Left lung (tissue), 10 donors: ENCODE data around the gene LBX1. TPM values are rescaled to one million over a fixed set of nuclear protein-coding genes. Genes with fewer than 3 reads are reported as not detected.

Experiments
- ATAC-seq: fragments of 200-7000 bp; cut with Tn5 transposase; one replicate; pipeline ENCODE4 v1.9.1; 2020; ENCODE audit warnings: moderate library complexity
- DNase-seq, 4 donors: peaks; one replicate each; pipeline ENCODE4 v3.0.0-alpha.2; 2013 to 2020
- H3K27ac ChIP-seq, 2 donors: fragments of 200-600 bp; sonication (generic) in 1 of 2; one replicate each; pipeline versions ENCODE4 v1.5.0 to v1.8.0; 2020 to 2021
- H3K27me3 ChIP-seq, 2 donors: fragments of 200-600 bp; sonication (generic) in 1 of 2; one replicate each; pipeline versions ENCODE4 v1.5.0 to v1.8.0; 2020 to 2021
- H3K36me3 ChIP-seq, 2 donors: fragments of 200-600 bp; sonication (generic) in 1 of 2; one replicate each; pipeline versions ENCODE4 v1.5.0 to v1.8.0; 2020 to 2021
- H3K4me1 ChIP-seq, 2 donors: fragments of 200-600 bp; one replicate each; pipeline ENCODE4 v1.8.0; 2021
- H3K4me3 ChIP-seq, 2 donors: fragments of 200-600 bp; sonication (generic) in 1 of 2; one replicate each; pipeline versions ENCODE4 v1.5.0 to v1.8.0; 2020 to 2021; ENCODE audit warnings: mild to moderate bottlenecking in 1 of 2
- H3K9me3 ChIP-seq, 2 donors: fragments of 200-600 bp; sonication (generic) in 1 of 2; one replicate each; pipeline versions ENCODE4 v1.5.0 to v1.8.0; 2020 to 2021
- intact Hi-C, 2 donors: fragments of 100-400 bp; cut with DNase I; formaldehyde crosslinking; loops; one replicate each; pipeline versions ENCODE4 v1.11.2 to v1.14.2; 2022
- polyA plus RNA-seq, 6 donors: library from polyadenylated mRNA; unstranded; fragments of 120-200 nt; gene quantifications; one replicate each; pipeline ENCODE4 v1.2.1, GENCODE V29; 2013; ENCODE audit not compliant: insufficient read length in 6 of 6
- total RNA-seq, 2 donors: library from RNA; stranded (reverse); fragmentation: NEBNext Ultra II Directional; extraction: Animal tissue kit (Norgen Biotek cat#: 25700); gene quantifications; one replicate each; pipeline ENCODE4 v1.2.1, GENCODE V29; 2021
- TF ChIP-seq, protein P1 (sequence below), 2 donors: fragments of 200-600 bp; sonication (generic) in 1 of 2; IDR thresholded peaks; one replicate each; pipeline versions ENCODE4 v1.5.0 to v1.8.0; 2021; ENCODE audit warnings: antibody characterized with exemption in 2 of 2
- donor health status: DM: no; HTN: yes; CAD: no.
- donor health status: DM: no; HTN: no; CAD: no.

Gene LBX1
- total and polyA plus RNA-seq, 8 donors, result 0.18 to 0.75 (median 0.40) TPM

DNA sequence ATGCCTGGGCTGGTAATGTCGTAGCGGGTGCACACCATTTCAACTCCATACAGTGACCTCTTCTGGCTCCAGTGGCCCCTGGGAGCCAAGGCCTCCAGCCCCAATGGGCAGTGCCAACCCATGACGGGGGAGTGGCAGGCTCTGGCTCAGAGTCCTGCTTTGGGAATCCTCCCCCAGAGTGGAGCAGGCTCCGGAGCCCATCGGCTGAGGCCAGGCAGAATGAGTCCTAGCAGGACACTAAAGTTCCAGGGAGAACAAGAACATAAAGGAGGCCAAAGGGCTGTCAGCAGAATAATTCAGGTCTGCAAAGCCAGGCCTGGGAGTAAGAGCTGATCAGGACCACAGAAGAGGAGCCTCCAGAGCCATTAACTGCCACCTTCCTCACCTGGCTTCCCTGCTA is 33.3 kb downstream of the LBX1 start:
- H3K9me3 ChIP-seq, result no peaks in the 10 kb centered on the region
- ATAC-seq, result no peak
- H3K27me3 ChIP-seq, result peaks cover 0 to 59% of the 10 kb centered on the region in 2 donors
- H3K36me3 ChIP-seq, result no peaks in the 10 kb centered on the region
- intact Hi-C loops, result no loop called here
- TF ChIP-seq, protein P1, sequence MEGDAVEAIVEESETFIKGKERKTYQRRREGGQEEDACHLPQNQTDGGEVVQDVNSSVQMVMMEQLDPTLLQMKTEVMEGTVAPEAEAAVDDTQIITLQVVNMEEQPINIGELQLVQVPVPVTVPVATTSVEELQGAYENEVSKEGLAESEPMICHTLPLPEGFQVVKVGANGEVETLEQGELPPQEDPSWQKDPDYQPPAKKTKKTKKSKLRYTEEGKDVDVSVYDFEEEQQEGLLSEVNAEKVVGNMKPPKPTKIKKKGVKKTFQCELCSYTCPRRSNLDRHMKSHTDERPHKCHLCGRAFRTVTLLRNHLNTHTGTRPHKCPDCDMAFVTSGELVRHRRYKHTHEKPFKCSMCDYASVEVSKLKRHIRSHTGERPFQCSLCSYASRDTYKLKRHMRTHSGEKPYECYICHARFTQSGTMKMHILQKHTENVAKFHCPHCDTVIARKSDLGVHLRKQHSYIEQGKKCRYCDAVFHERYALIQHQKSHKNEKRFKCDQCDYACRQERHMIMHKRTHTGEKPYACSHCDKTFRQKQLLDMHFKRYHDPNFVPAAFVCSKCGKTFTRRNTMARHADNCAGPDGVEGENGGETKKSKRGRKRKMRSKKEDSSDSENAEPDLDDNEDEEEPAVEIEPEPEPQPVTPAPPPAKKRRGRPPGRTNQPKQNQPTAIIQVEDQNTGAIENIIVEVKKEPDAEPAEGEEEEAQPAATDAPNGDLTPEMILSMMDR (IDR thresholded peaks at IDR 0.05), result no peak
- H3K4me3 ChIP-seq, result no peak overlapping the region
- no peaks in the 10 kb centered on the region for H3K4me1 ChIP-seq
- DNase-seq, result no peak
- H3K27ac ChIP-seq, result no peak overlapping the region

DNA sequence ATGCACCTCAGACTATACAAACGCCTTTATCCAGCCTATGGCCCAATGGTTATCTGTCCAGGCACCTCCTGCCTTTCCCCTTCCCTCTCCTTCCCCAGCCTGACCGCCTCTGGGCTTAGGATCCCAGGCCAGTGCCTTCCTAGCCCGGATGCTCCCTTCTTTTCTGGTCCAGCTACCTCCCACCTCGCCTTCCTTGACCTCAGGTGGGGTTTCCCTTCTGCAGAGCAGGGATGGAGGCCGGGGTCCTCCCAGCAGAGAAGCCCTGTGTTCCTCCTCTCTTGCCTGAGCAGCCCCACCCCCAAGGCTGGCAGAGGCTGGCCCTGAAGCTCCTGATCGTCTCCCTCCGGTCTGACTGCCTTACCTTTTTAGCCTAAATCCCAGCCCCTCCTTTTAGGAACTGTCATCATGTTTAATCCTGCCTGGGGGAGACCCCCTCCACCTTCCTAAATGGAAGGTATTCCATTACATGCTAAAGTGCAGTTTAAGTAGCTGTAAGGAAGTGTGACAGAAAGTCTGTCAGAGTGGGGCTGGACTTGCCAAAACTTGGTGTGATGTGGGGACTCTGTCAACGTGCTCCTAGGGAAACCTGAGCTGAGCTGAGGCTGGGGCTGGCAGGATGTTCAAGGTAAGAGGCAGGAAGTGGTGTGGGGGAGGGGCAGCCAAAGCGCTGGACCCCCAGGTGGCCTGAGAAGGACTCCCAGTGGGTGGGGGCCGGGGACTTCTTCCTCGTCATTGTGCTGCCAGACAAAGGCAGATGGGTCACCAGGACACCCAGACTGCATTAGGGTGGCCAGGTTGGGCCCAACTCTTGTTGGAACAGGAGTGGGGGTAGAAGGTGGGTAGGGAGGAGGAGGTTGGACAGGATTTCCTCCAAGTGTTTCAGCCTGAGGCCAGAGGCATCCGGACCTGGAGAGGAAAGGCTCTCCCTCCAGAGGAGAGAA is 39.5 kb downstream of the LBX1 start:
- Histone ChIP-seq H3K27me3 (peaks cover 0 to 52% of the 10 kb centered on the region in 2 donors), H3K36me3 (no peaks in the 10 kb centered on the region), H3K27ac (no peak overlapping the region), H3K4me1 (no peaks in the 10 kb centered on the region), H3K9me3 (no peaks in the 10 kb centered on the region), H3K4me3 (no peak overlapping the region)
- TF ChIP-seq, protein P1 (IDR thresholded peaks at IDR 0.05), result no peak
- intact Hi-C loops, result no loop called here
- DNase-seq (no peak), ATAC-seq (no peak)

DNA sequence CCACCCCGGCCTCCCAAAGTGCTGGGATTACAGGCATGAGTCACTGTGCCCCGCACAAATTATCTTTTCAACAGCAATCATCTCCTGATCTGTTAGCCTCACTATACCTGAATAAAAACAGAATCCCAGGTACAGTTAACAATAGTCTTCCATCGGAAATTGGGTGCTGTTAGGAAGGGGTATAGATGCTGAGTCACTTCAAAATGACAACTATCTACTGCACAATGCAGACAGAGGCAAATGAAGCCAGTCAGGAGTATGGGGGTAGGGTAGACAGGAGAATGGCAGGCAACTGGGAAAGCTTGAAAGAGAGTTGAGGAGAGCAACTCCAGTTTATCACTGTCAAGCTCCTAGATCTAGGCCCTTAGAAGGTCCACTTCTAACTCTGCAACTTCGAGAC is 40.3 kb downstream of the LBX1 start:
- Histone ChIP-seq H3K27ac (no peak overlapping the region), H3K9me3 (no peaks in the 10 kb centered on the region), H3K36me3 (no peaks in the 10 kb centered on the region), H3K4me3 (no peak overlapping the region), H3K4me1 (no peaks in the 10 kb centered on the region), H3K27me3 (peaks cover 0 to 47% of the 10 kb centered on the region in 2 donors)
- intact Hi-C loops, result no loop called here
- DNase-seq (no peak), ATAC-seq (no peak)
- TF ChIP-seq, protein P1 (IDR thresholded peaks at IDR 0.05), result no peak

DNA sequence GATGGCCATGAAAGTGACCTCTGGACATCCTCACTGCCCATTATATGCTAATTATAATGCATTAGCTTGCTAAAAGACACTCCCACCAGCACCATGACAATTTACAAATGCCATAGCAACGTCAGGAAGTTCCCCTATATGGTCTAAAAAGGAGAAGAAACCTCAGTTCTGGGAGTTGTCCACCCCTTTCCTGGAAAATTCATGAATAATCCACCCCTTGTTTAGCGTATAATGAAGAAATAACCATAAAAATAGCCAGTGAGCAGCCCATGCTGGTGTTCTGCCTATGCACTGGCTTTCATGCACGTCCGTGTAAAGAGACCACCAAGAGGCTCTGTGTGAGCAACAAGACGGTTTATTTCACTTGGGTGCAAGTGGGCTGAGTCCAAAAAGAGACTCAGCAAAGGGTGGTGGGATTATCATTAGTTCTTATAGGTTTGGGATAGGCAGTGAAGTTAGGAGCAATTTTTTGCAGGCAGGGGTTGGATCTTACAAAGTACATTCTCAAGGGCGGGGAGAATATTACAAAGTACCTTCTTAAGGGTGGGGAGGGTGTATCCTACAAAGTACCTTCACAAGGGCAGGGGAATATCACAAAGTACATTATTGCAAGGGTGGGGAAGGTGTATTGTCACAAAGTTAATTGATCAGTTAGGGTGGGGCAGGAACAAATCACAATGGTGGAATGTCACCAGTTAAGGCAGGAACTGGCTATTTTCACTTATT is 45.6 kb downstream of the LBX1 start:
- DNase-seq, result no peak
- Histone ChIP-seq H3K4me1 (no peaks in the 10 kb centered on the region), H3K4me3 (no peak overlapping the region), H3K27me3 (peaks cover 0 to 65% of the 10 kb centered on the region in 2 donors), H3K27ac (no peak overlapping the region), H3K9me3 (no peaks in the 10 kb centered on the region), H3K36me3 (no peaks in the 10 kb centered on the region)
- intact Hi-C loops, result no loop called here
- TF ChIP-seq, protein P1 (IDR thresholded peaks at IDR 0.05), result no peak
- no peak for ATAC-seq

DNA sequence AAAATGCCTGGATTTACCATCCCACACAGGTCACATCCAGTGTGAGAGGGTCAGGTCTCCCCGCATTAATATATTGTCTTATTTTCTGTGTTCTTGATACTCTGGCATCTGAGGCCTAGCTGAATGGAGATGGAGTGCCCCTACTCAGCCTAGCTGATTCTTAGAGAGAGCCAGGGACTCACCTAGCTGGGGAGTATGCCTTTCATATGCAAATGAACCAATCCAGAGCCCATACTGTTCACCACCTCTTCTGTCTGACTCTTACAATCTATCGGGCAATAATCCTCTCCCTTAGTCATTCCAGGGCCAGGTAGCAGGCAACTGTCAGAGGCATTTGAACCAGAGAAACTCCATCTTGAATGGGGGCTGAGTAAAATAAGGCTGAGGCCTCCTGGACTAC is 46.3 kb downstream of the LBX1 start:
- no peak overlapping the region for H3K27ac ChIP-seq
- ATAC-seq, result no peak
- intact Hi-C loops, result no loop called here
- H3K27me3 ChIP-seq, result peaks cover 0 to 70% of the 10 kb centered on the region in 2 donors
- no peak overlapping the region for H3K4me3 ChIP-seq
- no peaks in the 10 kb centered on the region for H3K9me3 ChIP-seq
- DNase-seq, result no peak
- TF ChIP-seq, protein P1 (IDR thresholded peaks at IDR 0.05), result no peak
- H3K4me1 ChIP-seq, result no peaks in the 10 kb centered on the region
- no peaks in the 10 kb centered on the region for H3K36me3 ChIP-seq
